Thoracic aorta (tissue), 2 donors: ENCODE results near the gene FJX1. TPM values are rescaled to one million over a fixed set of nuclear protein-coding genes. Genes with fewer than 3 reads are reported as not detected.

Experiments
- ATAC-seq: fragments of 150-250 bp; one replicate; pipeline ENCODE4 v1.8.0; 2017; ENCODE audit warnings: low read depth; ENCODE audit not compliant: insufficient number of reproducible peaks, low FRiP score
- DNase-seq: peaks from one replicate; pipeline ENCODE4 v3.0.0-alpha.2; 2020; ENCODE audit warnings: low spot score
- H3K27ac ChIP-seq, 2 donors: fragments of 200-600 bp; sonication (generic); 1 replicate in 1 of 2; 2 replicates in 1 of 2; pipeline ENCODE4 v1.5.1; 2016; ENCODE audit warnings: mild to moderate bottlenecking in 2 of 2, moderate library complexity in 2 of 2
- H3K27me3 ChIP-seq: fragments of 200-600 bp; sonication (generic); replicated peaks from 2 replicates; pipeline ENCODE4 v1.6.0; 2016; ENCODE audit warnings: mild to moderate bottlenecking; ENCODE audit not compliant: insufficient read depth
- H3K36me3 ChIP-seq: fragments of 200-600 bp; sonication (generic); one replicate; pipeline ENCODE4 v1.5.1; 2016
- H3K4me1 ChIP-seq, 2 donors: fragments of 200-600 bp; sonication (generic); 1 replicate in 1 of 2; 2 replicates in 1 of 2; pipeline versions ENCODE4 v1.5.1 to v1.6.0; 2016; ENCODE audit warnings: low read depth in 2 of 2, mild to moderate bottlenecking in 1 of 2; ENCODE audit not compliant: control insufficient read depth in 1 of 2
- H3K4me3 ChIP-seq: fragments of 200-600 bp; sonication (generic); 2 replicates; pipeline ENCODE4 v1.5.1; 2016; ENCODE audit warnings: mild to moderate bottlenecking
- H3K9me3 ChIP-seq: fragments of 200-600 bp; sonication (generic); 2 replicates; pipeline ENCODE4 v1.5.1; 2016
- total RNA-seq, 2 donors: library from RNA; depleted of rRNA; stranded (reverse); fragments of >200 nt; gene quantifications; one replicate each; pipeline versions ENCODE4 v1.1.0 to v1.2.3, GENCODE V29; 2016
- TF ChIP-seq, protein P1 (sequence below): fragments of 200-600 bp; sonication (generic); IDR thresholded peaks from one replicate; pipeline ENCODE4 v1.5.1; 2019; ENCODE audit warnings: antibody characterized with exemption

FJX1 gene
- total RNA-seq, 2 donors from 2014 or later: 5.4 to 19.2 TPM

DNA sequence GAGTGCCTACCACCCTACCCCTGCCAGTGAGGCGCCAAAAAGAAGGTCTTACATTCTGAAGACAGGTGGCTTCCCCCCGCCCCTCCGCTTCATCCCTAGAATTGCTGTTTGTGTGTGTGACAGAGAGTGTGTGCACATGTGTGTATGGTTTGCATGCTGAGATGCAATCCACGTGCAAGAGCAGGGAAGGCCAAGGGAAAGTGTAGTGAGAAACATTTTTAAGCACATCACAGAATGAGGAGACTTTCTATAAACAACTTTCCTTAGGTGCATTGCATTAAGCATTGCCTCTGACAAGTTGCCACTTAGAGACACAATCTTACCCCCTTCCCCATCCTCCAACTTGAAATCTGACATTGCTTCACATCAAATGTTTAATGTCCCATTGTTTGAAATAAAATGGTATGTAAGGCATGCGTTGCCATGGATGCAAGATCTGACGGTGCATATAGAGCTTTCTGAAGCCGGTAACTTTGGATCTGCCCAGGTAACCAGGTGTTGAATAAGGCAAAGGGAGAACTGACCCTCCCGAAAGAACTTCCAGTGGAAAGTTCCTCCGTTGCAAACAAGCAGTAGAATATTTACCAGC is 21.4 kb downstream of the FJX1 start:
- Histone ChIP-seq H3K36me3 (no peaks in the 10 kb centered on the region), H3K4me1 (no peaks in the 10 kb centered on the region), H3K27ac (no peak overlapping the region), H3K4me3 (no peak overlapping the region), H3K27me3 (no peaks in the 10 kb centered on the region), H3K9me3 (no peaks in the 10 kb centered on the region)
- ATAC-seq (no peak), DNase-seq (no peak)
- TF ChIP-seq, protein P1, sequence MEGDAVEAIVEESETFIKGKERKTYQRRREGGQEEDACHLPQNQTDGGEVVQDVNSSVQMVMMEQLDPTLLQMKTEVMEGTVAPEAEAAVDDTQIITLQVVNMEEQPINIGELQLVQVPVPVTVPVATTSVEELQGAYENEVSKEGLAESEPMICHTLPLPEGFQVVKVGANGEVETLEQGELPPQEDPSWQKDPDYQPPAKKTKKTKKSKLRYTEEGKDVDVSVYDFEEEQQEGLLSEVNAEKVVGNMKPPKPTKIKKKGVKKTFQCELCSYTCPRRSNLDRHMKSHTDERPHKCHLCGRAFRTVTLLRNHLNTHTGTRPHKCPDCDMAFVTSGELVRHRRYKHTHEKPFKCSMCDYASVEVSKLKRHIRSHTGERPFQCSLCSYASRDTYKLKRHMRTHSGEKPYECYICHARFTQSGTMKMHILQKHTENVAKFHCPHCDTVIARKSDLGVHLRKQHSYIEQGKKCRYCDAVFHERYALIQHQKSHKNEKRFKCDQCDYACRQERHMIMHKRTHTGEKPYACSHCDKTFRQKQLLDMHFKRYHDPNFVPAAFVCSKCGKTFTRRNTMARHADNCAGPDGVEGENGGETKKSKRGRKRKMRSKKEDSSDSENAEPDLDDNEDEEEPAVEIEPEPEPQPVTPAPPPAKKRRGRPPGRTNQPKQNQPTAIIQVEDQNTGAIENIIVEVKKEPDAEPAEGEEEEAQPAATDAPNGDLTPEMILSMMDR: no peak

DNA sequence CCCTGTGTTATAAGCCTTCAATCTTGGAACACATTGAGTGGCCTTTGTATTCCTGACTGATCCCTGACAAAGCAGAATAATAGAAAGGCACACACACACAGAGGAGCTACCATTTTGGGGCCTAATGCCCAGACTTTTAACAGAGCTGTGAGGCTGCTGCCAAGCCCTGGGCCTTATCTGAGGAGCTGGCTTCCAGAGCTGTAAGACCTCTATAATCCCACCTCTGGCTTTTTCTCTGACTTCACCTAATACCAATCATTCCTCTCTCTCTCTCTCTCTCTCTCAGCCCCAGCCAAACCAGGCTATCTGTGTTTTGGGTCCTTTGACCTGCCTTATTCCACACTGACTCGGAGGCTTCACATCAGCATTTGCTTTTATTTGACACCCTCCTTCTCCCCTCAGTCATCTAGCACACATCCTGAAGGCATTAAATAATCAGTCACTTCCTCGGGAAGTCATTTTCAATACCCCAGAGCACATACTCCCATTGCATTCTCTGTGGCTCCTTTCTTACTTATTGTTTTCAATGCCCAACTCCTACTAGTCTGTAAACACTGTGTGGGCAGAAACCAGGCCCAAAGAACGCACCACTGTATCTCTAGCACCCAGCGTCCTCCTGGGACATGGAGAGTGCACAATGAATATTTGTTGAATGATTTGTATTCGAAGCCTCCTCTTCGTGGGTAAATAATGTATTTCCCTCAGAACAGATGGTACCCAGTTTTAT is 23.1 kb downstream of the FJX1 start:
- Histone ChIP-seq H3K4me3 (no peak overlapping the region), H3K4me1 (no peaks in the 10 kb centered on the region), H3K27me3 (no peaks in the 10 kb centered on the region), H3K27ac (no peak overlapping the region), H3K9me3 (no peaks in the 10 kb centered on the region), H3K36me3 (no peaks in the 10 kb centered on the region)
- no peak for ATAC-seq
- TF ChIP-seq, protein P1: no peak
- DNase-seq: no peak

DNA sequence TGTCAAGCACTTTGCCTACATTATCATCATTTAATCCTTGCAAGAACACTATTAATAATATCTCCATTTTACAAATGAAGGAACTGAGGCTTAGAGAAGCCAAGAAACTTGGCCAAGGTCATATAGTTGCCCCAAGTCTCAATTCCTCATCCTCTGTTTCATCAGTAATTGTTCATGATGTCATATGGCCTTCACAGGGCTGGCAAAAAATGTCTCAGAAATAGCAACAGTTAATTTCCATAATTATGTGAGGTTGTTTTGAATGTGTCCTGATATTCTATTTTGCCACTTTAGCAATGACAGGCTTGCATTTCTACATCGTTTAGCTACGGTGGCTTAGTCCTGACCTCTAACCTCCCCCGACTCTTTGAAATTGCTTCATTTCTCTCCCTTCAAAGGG is 23.7 kb downstream of the FJX1 start:
- Histone ChIP-seq H3K4me1 (no peaks in the 10 kb centered on the region), H3K36me3 (no peaks in the 10 kb centered on the region), H3K4me3 (no peak overlapping the region), H3K27me3 (no peaks in the 10 kb centered on the region), H3K9me3 (no peaks in the 10 kb centered on the region), H3K27ac (no peak overlapping the region)
- TF ChIP-seq, protein P1: no peak
- no peak for ATAC-seq
- no peak for DNase-seq

DNA sequence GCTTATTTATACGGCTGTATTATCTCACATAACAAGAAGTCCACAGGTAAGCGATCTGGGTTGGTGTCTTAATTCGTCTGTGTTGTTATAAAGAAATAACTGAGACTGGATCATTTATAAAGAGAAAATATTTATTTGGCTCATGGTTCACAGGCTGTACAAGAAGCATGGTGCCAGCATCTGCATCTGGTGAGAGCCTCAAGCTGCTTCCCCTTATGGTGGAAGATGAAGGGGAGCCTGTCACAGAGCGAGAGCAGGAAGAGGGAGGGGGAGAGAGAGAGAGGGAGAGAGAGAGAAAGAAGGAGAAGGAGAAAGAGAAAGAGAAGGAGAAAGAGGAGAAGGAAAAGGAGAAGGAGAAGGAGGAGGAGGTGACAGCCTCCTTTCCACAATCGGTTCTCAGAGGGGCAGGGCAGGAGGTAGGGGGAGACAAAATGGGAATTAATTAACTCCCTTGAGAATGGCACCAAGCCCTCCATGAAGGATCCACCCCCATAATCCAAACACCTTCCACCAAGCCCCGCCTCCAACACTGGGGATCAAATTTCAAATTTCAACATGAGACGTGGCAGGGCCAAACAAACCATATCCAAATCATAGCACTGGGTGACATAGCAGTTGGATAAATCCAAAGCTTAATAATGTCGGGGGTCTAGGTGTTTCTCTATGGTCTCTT is 29.3 kb downstream of the FJX1 start:
- Histone ChIP-seq H3K4me1 (no peaks in the 10 kb centered on the region), H3K4me3 (no peak overlapping the region), H3K36me3 (no peaks in the 10 kb centered on the region), H3K27ac (no peak overlapping the region), H3K27me3 (no peaks in the 10 kb centered on the region), H3K9me3 (no peaks in the 10 kb centered on the region)
- DNase-seq (no peak), ATAC-seq (no peak)
- TF ChIP-seq, protein P1: no peak

DNA sequence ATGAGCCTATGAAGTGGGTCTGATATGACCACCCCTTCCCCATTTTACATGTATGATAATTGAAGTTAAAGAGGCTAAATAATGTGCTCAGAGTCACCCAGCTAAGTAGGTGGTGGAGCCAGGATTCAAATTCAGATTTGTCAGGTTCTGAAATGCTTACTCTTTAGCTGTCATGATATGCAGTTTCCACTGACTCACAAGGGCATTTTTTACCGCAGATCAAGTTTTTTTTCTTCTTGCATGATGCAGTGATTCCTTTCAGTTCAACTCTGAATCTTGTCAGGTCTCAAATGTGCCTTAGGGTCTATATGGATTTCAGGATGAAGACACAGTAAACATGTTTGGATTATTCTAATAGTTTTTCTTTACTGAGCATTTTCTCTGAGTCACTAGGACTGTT is 31.7 kb downstream of the FJX1 start:
- no peaks in the 10 kb centered on the region for H3K27me3 ChIP-seq
- no peak overlapping the region for H3K4me3 ChIP-seq
- H3K36me3 ChIP-seq: no peaks in the 10 kb centered on the region
- H3K27ac ChIP-seq: no peak overlapping the region
- TF ChIP-seq, protein P1: no peak
- no peaks in the 10 kb centered on the region for H3K4me1 ChIP-seq
- ATAC-seq (no peak), DNase-seq (no peak)
- H3K9me3 ChIP-seq: no peaks in the 10 kb centered on the region
